ENCODE results near the gene SDHC.
A peak's percentile ranks its signal among the peaks of the same experiment; 100 is the strongest.
"Not testable (repeated sequence)": the region's sequence is repeated elsewhere in the genome, so short reads cannot be mapped to it uniquely, and the experiment has no call there.

The SDHC gene

DNA sequence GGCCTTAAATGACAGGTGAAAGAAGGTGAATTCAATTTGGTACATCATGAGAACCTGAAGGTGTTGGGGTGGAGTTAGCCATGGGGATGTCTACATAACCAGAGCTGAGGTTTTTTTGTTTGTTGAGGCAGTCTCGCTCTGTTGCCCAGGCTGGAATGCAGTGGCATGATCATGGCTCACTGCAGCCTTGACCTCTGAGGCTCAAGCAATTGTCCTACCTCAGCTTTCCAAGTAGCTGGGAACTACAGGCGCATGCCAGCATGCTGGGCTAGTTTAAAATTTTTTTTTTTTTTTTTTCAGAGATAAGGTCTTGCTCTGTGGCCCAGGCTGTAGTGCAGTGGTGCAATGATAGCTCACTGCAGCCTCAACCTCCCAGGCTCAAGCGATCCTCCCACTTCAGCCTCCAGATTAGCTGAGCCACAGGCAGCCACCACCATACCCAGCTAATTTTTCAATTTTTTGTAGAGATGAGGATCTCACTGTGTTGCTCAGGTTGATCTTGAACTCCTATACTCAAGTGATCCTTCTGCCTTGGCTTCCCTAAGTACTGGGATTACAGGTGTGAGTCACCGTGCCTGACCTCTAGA lies 2.5 kb upstream of the SDHC start:
- H4K20me1 ChIP-seq (ENCODE audit: insufficient read depth, low read length, poor library complexity, severe bottlenecking) = no peaks in the 10 kb centered on the region
- H3K36me3 ChIP-seq (ENCODE audit: insufficient read depth, low read length) = no peaks in the 10 kb centered on the region
- no peak overlapping the region for H3K9ac ChIP-seq (ENCODE audit: low read depth, low read length, poor library complexity, severe bottlenecking)
- peaks cover 15% of the 10 kb centered on the region for H3K4me1 ChIP-seq (ENCODE audit: insufficient read depth, low read length, poor library complexity, severe bottlenecking)
- H3K9me3 ChIP-seq (ENCODE audit: insufficient read depth, low read depth, low read length) = no peaks in the 10 kb centered on the region
- no peaks in the 10 kb centered on the region for H3K9me2 ChIP-seq (replicated peaks; ENCODE audit: low read depth, low read length)
- H3K4me2 ChIP-seq (ENCODE audit: low read depth, low read length, poor library complexity, severe bottlenecking) = no peak overlapping the region
- H3K27me3 ChIP-seq (ENCODE audit: insufficient read depth, low read length, poor library complexity, severe bottlenecking) = no peaks in the 10 kb centered on the region
- H2AFZ ChIP-seq (ENCODE audit: low read length) = no peak overlapping the region
- H3K79me2 ChIP-seq (ENCODE audit: insufficient read depth, low read length) = peaks cover 18% of the 10 kb centered on the region
- no peak overlapping the region for H3K4me3 ChIP-seq (ENCODE audit: low read length, poor library complexity, severe bottlenecking)
- peaks cover 7% of the 10 kb centered on the region for H3F3A ChIP-seq (ENCODE audit: low read depth)
- TF ChIP-seq, protein P1, sequence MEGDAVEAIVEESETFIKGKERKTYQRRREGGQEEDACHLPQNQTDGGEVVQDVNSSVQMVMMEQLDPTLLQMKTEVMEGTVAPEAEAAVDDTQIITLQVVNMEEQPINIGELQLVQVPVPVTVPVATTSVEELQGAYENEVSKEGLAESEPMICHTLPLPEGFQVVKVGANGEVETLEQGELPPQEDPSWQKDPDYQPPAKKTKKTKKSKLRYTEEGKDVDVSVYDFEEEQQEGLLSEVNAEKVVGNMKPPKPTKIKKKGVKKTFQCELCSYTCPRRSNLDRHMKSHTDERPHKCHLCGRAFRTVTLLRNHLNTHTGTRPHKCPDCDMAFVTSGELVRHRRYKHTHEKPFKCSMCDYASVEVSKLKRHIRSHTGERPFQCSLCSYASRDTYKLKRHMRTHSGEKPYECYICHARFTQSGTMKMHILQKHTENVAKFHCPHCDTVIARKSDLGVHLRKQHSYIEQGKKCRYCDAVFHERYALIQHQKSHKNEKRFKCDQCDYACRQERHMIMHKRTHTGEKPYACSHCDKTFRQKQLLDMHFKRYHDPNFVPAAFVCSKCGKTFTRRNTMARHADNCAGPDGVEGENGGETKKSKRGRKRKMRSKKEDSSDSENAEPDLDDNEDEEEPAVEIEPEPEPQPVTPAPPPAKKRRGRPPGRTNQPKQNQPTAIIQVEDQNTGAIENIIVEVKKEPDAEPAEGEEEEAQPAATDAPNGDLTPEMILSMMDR (conservative IDR thresholded peaks at IDR 0.05; ENCODE audit: low read length) = no peak
- no peak for TF ChIP-seq EZH2phosphoT487 (IDR thresholded peaks at IDR 0.05; ENCODE audit: borderline replicate concordance)

- H3K4me1 ChIP-seq (ENCODE audit: insufficient read depth, low read length, poor library complexity, severe bottlenecking) = peaks cover 7% of the 10 kb centered on the region
- TF ChIP-seq EZH2phosphoT487 (IDR thresholded peaks at IDR 0.05; ENCODE audit: borderline replicate concordance) = no peak
- TF ChIP-seq, protein P1 (conservative IDR thresholded peaks at IDR 0.05; ENCODE audit: low read length) = no peak
- peak overlapping the region; percentile 97 for H3K4me3 ChIP-seq (ENCODE audit: low read length, poor library complexity, severe bottlenecking)
- H3K9ac ChIP-seq (ENCODE audit: low read depth, low read length, poor library complexity, severe bottlenecking) = peak overlapping the region; percentile 92
- H3K79me2 ChIP-seq (ENCODE audit: insufficient read depth, low read length) = peaks cover 20% of the 10 kb centered on the region
- H2AFZ ChIP-seq (ENCODE audit: low read length) = peak overlapping the region; percentile 97
- H3K9me2 ChIP-seq (replicated peaks; ENCODE audit: low read depth, low read length) = no peaks in the 10 kb centered on the region
- H3K36me3 ChIP-seq (ENCODE audit: insufficient read depth, low read length) = no peaks in the 10 kb centered on the region
- H3K4me2 ChIP-seq (ENCODE audit: low read depth, low read length, poor library complexity, severe bottlenecking) = peak overlapping the region; percentile 85
- no peaks in the 10 kb centered on the region for H3K27me3 ChIP-seq (ENCODE audit: insufficient read depth, low read length, poor library complexity, severe bottlenecking)
- H3K9me3 ChIP-seq (ENCODE audit: insufficient read depth, low read depth, low read length) = no peaks in the 10 kb centered on the region
- H4K20me1 ChIP-seq (ENCODE audit: insufficient read depth, low read length, poor library complexity, severe bottlenecking) = no peaks in the 10 kb centered on the region
- no peaks in the 10 kb centered on the region for H3F3A ChIP-seq (ENCODE audit: low read depth)
Observed at GRCh38 chr1:161313554-161314200, 504 bp upstream of the SDHC start.

DNA sequence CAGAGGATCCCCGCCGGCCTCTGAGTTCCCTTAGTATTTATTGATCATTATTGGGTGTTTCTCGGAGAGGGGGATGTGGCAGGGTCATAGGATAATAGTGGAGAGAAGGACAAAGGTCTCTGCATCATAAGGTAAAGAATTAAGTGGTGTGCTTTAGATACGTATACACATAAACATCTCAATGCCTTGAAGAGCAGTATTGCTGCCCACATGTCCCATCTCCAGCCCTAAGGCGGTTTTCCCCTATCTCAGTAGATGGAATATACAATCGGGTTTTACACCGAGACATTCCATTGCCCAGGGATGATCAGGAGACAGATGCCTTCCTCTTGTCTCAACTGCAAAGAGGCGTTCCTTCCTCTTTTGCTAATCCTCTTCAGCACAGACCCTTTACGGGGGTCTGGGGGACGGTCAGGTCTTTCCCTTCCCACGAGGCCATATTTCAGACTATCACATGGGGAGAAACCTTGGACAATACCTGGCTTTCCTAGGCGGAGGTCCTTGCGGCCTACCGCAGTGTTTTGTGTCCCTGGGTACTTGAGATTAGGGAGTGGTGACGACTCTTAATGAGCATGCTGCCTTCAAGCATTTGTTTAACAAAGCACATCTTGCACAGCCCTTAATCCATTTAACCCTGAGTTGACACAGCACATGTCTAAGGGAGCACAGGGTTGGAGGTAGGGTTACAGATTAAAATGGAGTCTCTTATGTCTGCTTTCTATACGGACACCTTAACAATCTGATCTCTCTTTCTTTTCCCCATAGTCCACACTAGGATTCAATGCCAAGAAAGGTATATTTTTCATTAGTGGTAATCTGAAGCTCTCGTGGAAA lies 1.9 kb downstream of the SDHC start:
- Histone ChIP-seq H3K79me2 (ENCODE audit: insufficient read depth, low read length) (peaks cover 20% of the 10 kb centered on the region), H3K4me2 (ENCODE audit: low read depth, low read length, poor library complexity, severe bottlenecking) (peak overlapping the region; percentile 85), H3K9ac (ENCODE audit: low read depth, low read length, poor library complexity, severe bottlenecking) (peak overlapping the region; percentile 92)
- not testable (repeated sequence) for H3K9me3 ChIP-seq (ENCODE audit: insufficient read depth, low read depth, low read length); H4K20me1 ChIP-seq (ENCODE audit: insufficient read depth, low read length, poor library complexity, severe bottlenecking); H2AFZ ChIP-seq (ENCODE audit: low read length); H3K4me1 ChIP-seq (ENCODE audit: insufficient read depth, low read length, poor library complexity, severe bottlenecking); H3K36me3 ChIP-seq (ENCODE audit: insufficient read depth, low read length); H3K9me2 ChIP-seq (replicated peaks; ENCODE audit: low read depth, low read length); H3F3A ChIP-seq (ENCODE audit: low read depth); H3K27me3 ChIP-seq (ENCODE audit: insufficient read depth, low read length, poor library complexity, severe bottlenecking); H3K4me3 ChIP-seq (ENCODE audit: low read length, poor library complexity, severe bottlenecking)
